Measurements from ENCODE around the gene NETO2.
"Not testable (repeated sequence)": the region's sequence is repeated elsewhere in the genome, so short reads cannot be mapped to it uniquely, and the experiment has no call there.

The NETO2 gene

GRCh38 chr16:47134550-47134949, 9.2 kb downstream of the NETO2 start:
- DNase-seq, result no peak

- DNase-seq, result no peak
Observed at GRCh38 chr16:47132308-47132707, 11.4 kb downstream of the NETO2 start.

GRCh38 chr16:47129755-47130435, 13.8 kb downstream of the NETO2 start:
- DNase-seq, result no peak

- no peak for DNase-seq
Observed at GRCh38 chr16:47127541-47127940, 16.2 kb downstream of the NETO2 start.

GRCh38 chr16:47125757-47126156, 18.0 kb downstream of the NETO2 start:
- no peak for DNase-seq

GRCh38 chr16:47113130-47113529, 30.6 kb downstream of the NETO2 start:
- DNase-seq, result no peak

GRCh38 chr16:47110939-47111338, 32.8 kb downstream of the NETO2 start:
- no peak for DNase-seq

GRCh38 chr16:47109361-47109760, 34.4 kb downstream of the NETO2 start:
- DNase-seq, result peak in 1 of 5 donors; percentile 48

GRCh38 chr16:47102921-47103320, 40.8 kb downstream of the NETO2 start:
- not testable (repeated sequence) for DNase-seq

GRCh38 chr16:47097154-47097553, 46.6 kb downstream of the NETO2 start:
- DNase-seq, result peak in 1 of 5 donors; percentile 55

GRCh38 chr16:47096297-47096696, 47.4 kb downstream of the NETO2 start:
- DNase-seq, result peak in 1 of 5 donors; percentile 71

GRCh38 chr16:47084198-47084597, 59.5 kb downstream of the NETO2 start:
- no peak for DNase-seq

GRCh38 chr16:47082099-47082865, 61.5 kb downstream of the NETO2 start:
- DNase-seq, result no peak

GRCh38 chr16:47081115-47081514, 62.6 kb downstream of the NETO2 start:
- no peak for DNase-seq

- DNase-seq, result no peak
Observed at GRCh38 chr16:47079860-47080259, 63.9 kb downstream of the NETO2 start.

GRCh38 chr16:47073223-47074155, 70.3 kb downstream of the NETO2 start:
- peak in 1 of 5 donors; percentile 6 for DNase-seq

- no peak for DNase-seq
Observed at GRCh38 chr16:47072158-47072557, 71.6 kb downstream of the NETO2 start.

- DNase-seq, result no peak
Observed at GRCh38 chr16:47069841-47070584, 73.7 kb downstream of the NETO2 start.

GRCh38 chr16:47069313-47069712, 74.4 kb downstream of the NETO2 start:
- DNase-seq, result peak in 1 of 5 donors; percentile 38

GRCh38 chr16:47067203-47067602, 76.5 kb downstream of the NETO2 start:
- DNase-seq, result no peak

- no peak for DNase-seq
Observed at GRCh38 chr16:47065766-47066688, 77.7 kb downstream of the NETO2 start.
